ENCODE data around the gene MIEN1. TPM values are rescaled to one million over a fixed set of nuclear protein-coding genes. Genes with fewer than 3 reads are reported as not detected.
A peak's percentile ranks its signal among the peaks of the same experiment; 100 is the strongest.

Gene MIEN1
- total RNA-seq, 1 donor from 2014 or later: 52.7 TPM

DNA sequence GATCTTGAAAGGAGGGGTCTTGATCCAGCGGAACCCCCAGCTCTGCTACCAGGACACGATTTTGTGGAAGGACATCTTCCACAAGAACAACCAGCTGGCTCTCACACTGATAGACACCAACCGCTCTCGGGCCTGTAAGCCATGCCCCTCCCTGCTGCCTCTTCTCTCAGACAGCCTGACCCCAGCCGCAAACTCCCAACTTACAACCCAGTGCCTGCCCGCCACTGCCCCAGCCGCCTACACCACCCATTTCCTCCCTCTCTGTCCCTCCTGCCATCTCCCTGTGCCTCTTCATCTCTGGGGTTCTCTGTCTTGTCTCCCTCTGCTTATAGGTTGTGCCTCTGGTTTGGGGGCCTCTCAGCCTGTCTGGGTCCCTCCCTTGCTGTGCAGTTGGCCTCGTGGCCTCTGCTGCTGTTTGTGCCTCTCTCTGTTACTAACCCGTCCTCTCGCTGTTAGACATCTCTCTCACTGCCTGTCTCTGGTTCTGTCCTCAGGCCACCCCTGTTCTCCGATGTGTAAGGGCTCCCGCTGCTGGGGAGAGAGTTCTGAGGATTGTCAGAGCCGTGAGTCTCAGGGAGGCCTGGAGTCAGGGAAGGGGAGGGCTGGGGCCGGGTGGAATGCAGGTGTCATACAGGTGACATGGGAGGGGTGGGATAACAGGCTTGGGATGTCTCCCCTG, 20.9 kb downstream of the MIEN1 start:
- Mint-ChIP-seq H3K27ac (ENCODE audit: unreplicated experiment) (no peak overlapping the region), H3K4me3 (ENCODE audit: unreplicated experiment) (no peak overlapping the region), H3K9me3 (ENCODE audit: unreplicated experiment) (no peaks in the 10 kb centered on the region), H3K36me3 (ENCODE audit: unreplicated experiment) (peaks cover 14% of the 10 kb centered on the region), H3K27me3 (ENCODE audit: unreplicated experiment) (no peaks in the 10 kb centered on the region), H3K4me1 (ENCODE audit: unreplicated experiment) (peaks cover 5% of the 10 kb centered on the region)
- TF ChIP-seq, protein P1, sequence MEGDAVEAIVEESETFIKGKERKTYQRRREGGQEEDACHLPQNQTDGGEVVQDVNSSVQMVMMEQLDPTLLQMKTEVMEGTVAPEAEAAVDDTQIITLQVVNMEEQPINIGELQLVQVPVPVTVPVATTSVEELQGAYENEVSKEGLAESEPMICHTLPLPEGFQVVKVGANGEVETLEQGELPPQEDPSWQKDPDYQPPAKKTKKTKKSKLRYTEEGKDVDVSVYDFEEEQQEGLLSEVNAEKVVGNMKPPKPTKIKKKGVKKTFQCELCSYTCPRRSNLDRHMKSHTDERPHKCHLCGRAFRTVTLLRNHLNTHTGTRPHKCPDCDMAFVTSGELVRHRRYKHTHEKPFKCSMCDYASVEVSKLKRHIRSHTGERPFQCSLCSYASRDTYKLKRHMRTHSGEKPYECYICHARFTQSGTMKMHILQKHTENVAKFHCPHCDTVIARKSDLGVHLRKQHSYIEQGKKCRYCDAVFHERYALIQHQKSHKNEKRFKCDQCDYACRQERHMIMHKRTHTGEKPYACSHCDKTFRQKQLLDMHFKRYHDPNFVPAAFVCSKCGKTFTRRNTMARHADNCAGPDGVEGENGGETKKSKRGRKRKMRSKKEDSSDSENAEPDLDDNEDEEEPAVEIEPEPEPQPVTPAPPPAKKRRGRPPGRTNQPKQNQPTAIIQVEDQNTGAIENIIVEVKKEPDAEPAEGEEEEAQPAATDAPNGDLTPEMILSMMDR (IDR thresholded peaks at IDR 0.05): no peak
- no peak for DNase-seq (ENCODE audit: extremely low spot score, unreplicated experiment)

DNA sequence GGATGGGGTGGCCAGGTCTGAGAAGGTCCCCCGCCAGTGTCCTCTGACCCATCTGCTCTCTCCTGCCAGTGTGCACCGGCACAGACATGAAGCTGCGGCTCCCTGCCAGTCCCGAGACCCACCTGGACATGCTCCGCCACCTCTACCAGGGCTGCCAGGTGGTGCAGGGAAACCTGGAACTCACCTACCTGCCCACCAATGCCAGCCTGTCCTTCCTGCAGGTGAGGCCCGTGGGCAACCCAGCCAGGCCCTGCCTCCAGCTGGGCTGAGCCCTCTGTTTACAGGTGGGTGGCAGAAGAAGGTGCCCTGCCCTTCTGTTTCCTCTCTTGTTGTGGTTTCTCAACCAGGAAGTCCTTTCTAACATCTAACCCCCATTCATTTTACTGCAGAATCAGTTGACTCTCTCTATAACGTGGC, 23.4 kb downstream of the MIEN1 start:
- H3K27me3 Mint-ChIP-seq (ENCODE audit: unreplicated experiment): no peaks in the 10 kb centered on the region
- DNase-seq (ENCODE audit: extremely low spot score, unreplicated experiment): no peak

DNA sequence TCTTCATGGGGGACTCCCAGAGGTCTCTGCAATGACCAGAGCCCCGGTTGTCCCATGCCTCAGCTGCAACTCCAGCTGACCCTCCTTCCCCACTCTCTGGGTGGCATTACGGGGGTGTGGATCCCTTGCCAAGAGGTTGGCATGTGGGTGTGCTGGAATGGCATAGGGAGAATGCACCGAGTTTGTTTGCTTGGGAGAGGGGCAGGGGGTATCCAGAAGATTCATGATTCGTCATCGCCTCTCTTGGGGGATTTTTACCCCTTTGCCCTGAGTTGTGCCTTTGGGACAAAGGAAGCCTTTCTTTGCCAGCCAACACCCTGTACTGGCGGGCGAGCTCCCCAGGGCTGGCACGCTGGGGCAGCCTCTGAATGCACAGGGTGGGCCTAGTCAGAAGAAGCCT, 23.9 kb downstream of the MIEN1 start:
- H3K4me3 Mint-ChIP-seq (ENCODE audit: unreplicated experiment): no peak overlapping the region
- no peaks in the 10 kb centered on the region for H3K27me3 Mint-ChIP-seq (ENCODE audit: unreplicated experiment)
- no peaks in the 10 kb centered on the region for H3K9me3 Mint-ChIP-seq (ENCODE audit: unreplicated experiment)
- peaks cover 15% of the 10 kb centered on the region for H3K4me1 Mint-ChIP-seq (ENCODE audit: unreplicated experiment)
- TF ChIP-seq, protein P1 (IDR thresholded peaks at IDR 0.05): no peak
- no peak overlapping the region for H3K27ac Mint-ChIP-seq (ENCODE audit: unreplicated experiment)
- DNase-seq (ENCODE audit: extremely low spot score, unreplicated experiment): no peak
- peaks cover 3% of the 10 kb centered on the region for H3K36me3 Mint-ChIP-seq (ENCODE audit: unreplicated experiment)

More for the DNA sequence above, 23.4 kb downstream of the MIEN1 start:
- TF ChIP-seq, protein P1 (IDR thresholded peaks at IDR 0.05): no peak
- Mint-ChIP-seq H3K4me3 (ENCODE audit: unreplicated experiment) (no peak overlapping the region), H3K27ac (ENCODE audit: unreplicated experiment) (no peak overlapping the region), H3K36me3 (ENCODE audit: unreplicated experiment) (peaks cover 7% of the 10 kb centered on the region), H3K4me1 (ENCODE audit: unreplicated experiment) (peaks cover 11% of the 10 kb centered on the region), H3K9me3 (ENCODE audit: unreplicated experiment) (no peaks in the 10 kb centered on the region)

DNA sequence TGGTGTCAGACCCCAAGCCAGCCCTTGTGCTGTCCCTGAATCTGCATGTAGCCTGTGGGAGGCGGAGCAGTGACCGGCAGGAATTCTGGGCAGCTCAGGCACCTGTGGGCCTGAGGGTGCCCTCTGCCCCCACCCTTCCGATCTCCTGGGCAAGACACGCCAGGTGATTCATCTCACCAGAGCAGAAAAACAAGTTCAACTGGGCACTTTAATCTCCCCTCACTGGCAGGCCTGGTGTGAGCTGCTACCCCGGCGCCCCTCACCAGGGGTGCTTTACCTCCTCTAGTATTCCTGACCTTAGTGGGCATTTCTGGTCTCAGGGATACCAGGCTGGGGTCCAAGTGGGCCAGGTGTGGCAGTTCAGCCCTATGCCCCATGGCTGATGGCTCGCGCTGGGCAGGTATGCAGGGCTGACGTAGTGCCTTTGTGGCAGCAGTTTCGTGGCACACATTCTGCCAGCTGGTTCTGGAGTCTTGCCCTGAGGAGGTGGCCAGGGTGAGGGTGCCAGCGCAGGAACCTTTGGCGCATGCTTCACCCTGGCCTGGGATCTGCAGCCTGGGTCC, 24.5 kb downstream of the MIEN1 start:
- Mint-ChIP-seq H3K4me3 (ENCODE audit: unreplicated experiment) (no peak overlapping the region), H3K27ac (ENCODE audit: unreplicated experiment) (no peak overlapping the region), H3K4me1 (ENCODE audit: unreplicated experiment) (peaks cover 20% of the 10 kb centered on the region), H3K36me3 (ENCODE audit: unreplicated experiment) (peaks cover 3% of the 10 kb centered on the region), H3K9me3 (ENCODE audit: unreplicated experiment) (no peaks in the 10 kb centered on the region), H3K27me3 (ENCODE audit: unreplicated experiment) (no peaks in the 10 kb centered on the region)
- TF ChIP-seq, protein P1 (IDR thresholded peaks at IDR 0.05): no peak
- DNase-seq (ENCODE audit: extremely low spot score, unreplicated experiment): no peak

GRCh38 chr17:39704821-39705551, 25.3 kb downstream of the MIEN1 start:
- TF ChIP-seq, protein P1 (IDR thresholded peaks at IDR 0.05): peak; percentile 16
- Mint-ChIP-seq H3K4me3 (ENCODE audit: unreplicated experiment) (no peak overlapping the region), H3K27me3 (ENCODE audit: unreplicated experiment) (no peaks in the 10 kb centered on the region), H3K27ac (ENCODE audit: unreplicated experiment) (peak overlapping the region; percentile 31), H3K4me1 (ENCODE audit: unreplicated experiment) (peaks cover 23% of the 10 kb centered on the region), H3K36me3 (ENCODE audit: unreplicated experiment) (peaks cover 3% of the 10 kb centered on the region), H3K9me3 (ENCODE audit: unreplicated experiment) (no peaks in the 10 kb centered on the region)
- DNase-seq (ENCODE audit: extremely low spot score, unreplicated experiment): peak; percentile 77
